HFF-Myc (cell line): ENCODE results near the gene SFSWAP.

Experiments
- DNase-seq: peaks from one replicate; pipeline ENCODE4 v3.0.0-alpha.2; 2011; ENCODE audit warnings: low read depth; ENCODE audit errors: extremely low read depth
- H3K4me3 ChIP-seq: replicated peaks from 2 replicates; pipeline ENCODE4 v1.5.1; 2011; ENCODE audit warnings: low read depth, mild to moderate bottlenecking, control low read depth, low read length
- CTCF ChIP-seq: IDR thresholded peaks from 2 replicates; pipeline ENCODE4 v1.5.1; 2012; ENCODE audit warnings: mild to moderate bottlenecking, low read depth, low read length, control low read depth; ENCODE audit errors: missing control alignments

Gene SFSWAP

DNA sequence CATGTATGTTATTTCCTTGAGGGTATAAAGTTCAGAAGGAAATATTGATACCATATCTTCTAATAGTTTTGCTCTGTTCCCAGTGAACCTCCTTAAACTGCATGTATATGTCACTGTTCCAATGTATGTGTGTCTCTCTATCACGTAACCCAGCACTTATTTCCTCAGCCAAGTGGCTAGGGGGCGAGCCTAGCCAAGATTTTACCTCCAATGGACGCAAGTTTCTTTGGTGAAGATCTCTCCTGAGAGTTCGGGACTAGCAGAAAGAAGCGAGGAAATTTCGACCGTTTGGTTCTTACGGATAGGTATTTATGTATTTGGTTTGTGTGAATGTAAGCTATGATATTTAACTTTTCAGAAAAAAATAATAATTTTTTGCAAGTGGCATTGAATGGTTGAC, 2.5 kb downstream of the SFSWAP start:
- TF ChIP-seq CTCF: no peak
- no peak overlapping the region for H3K4me3 ChIP-seq
- DNase-seq: no peak

DNA sequence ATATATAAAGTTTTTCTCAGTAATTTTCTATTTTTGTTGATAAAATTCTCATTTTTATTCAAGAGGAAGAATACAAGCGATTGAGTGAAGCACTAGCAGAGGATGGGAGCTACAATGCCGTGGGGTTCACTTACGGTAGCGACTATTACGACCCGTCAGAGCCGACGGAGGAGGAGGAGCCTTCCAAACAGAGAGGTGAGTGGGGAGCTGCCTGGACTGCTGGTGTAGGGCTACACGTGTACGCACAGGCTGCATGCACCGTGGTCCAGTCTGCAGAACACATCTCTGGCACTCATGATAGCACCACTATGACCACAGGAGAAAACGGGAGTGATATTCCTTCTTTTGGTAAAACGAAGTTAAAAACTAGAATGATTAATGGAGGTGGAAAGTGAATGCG, 3.9 kb downstream of the SFSWAP start:
- no peak for DNase-seq
- TF ChIP-seq CTCF: no peak
- no peak overlapping the region for H3K4me3 ChIP-seq

DNA sequence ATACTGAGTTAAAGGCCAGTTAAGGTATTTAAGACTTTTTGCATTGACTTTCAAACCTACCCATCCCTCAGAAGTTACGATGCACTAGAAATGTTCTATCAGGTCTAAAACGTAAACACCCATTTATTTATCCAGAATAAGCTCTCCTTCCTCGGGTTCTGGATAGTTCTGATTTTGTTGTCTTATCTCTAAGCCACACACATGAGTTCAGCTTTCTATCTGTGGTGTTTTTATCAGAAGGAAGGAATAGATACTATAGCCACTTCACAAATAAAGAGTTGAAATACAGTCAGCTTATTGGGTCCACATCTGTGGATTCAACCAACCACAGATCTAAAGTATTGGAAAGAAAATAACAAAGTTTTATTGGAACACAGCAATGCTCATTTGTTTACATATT, 5.4 kb downstream of the SFSWAP start:
- no peak for DNase-seq
- TF ChIP-seq CTCF: no peak

DNA sequence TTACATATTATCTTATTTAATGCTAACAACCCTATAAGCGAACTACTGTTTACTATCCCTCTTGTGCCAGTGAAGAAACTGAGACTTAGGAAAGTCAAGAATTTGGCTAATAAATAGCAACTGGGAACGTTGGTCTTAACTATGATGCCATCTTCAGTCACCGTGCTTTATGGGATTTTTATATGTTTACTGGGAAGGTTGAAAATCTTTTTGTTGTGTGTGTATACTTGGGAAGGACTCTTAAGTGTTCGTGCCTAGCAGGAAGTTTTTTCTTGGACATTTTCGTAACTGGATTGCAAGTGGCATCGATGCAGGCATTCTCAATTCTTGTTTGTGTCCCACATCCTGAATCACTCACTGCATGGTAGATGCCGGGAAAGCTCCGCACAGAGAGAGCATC, 9.4 kb downstream of the SFSWAP start:
- DNase-seq: no peak
- H3K4me3 ChIP-seq: no peak overlapping the region
- TF ChIP-seq CTCF: no peak

More for the DNA sequence above, 5.4 kb downstream of the SFSWAP start:
- no peak overlapping the region for H3K4me3 ChIP-seq

DNA sequence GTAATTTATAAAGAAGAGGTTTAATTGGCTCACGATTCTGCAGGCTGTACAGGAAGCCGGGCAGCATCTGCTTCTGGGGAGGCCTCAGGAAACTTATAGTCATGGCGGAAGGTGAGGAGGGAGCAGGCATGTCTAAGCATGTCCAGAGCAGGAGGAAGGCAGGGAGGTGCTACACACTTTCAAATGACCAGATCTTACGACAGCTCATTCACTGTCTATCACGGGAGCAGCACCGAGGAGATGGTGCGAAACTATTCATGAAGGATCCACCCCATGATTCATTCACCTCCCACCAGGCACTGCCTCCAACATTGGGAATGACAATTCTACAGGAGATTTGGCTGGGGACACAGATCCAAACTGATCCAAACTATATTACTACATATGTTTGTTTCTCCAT, 10.0 kb downstream of the SFSWAP start:
- TF ChIP-seq CTCF: no peak
- no peak for DNase-seq

GRCh38 chr12:131721548-131721947, 10.7 kb downstream of the SFSWAP start:
- DNase-seq: no peak
- no peak overlapping the region for H3K4me3 ChIP-seq
- no peak for TF ChIP-seq CTCF

More for the DNA sequence above, 10.0 kb downstream of the SFSWAP start:
- H3K4me3 ChIP-seq: no peak overlapping the region

DNA sequence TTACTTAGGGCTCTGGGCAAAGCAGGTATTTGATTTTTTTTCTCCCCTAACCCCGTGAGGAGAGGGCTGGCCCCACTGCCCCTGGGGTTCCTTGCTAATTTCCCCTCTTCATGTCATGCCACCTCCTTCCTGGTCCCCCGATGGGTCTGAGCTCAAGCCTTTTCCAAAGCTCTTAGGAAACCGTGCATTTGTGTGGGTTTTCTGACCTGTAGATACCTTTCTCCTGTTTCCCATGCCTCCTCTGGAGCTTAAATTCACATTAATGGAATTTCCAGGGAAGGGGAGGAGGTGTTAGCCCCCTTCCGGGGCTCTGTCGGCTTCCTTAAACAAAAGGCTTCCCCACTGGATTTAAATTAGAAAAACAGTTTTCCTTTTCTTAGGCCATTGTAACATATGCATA, 12.6 kb downstream of the SFSWAP start:
- no peak overlapping the region for H3K4me3 ChIP-seq
- DNase-seq: no peak
- no peak for TF ChIP-seq CTCF
